Mesothelial cell of epicardium (in vitro differentiated cells): ENCODE data around the gene SYNPO2. TPM values are rescaled to one million over a fixed set of nuclear protein-coding genes. Genes with fewer than 3 reads are reported as not detected.

ENCODE experiments used
- DNase-seq, 2 experiments: peaks; one replicate each; pipeline ENCODE4 v3.0.0; 2021; ENCODE audit warnings: low spot score in 2 of 2; ENCODE audit not compliant: unreplicated experiment in 2 of 2
- H3K27ac Mint-ChIP-seq: 2 replicates; pipeline ENCODE4 v1.8.0; 2021; ENCODE audit warnings: mixed read lengths
- H3K27me3 Mint-ChIP-seq: 2 replicates; pipeline ENCODE4 v1.8.0; 2021; ENCODE audit warnings: low read depth, mixed read lengths
- H3K36me3 Mint-ChIP-seq: 2 replicates; pipeline ENCODE4 v1.8.0; 2021; ENCODE audit warnings: mixed read lengths
- H3K4me1 Mint-ChIP-seq: 2 replicates; pipeline ENCODE4 v1.8.0; 2021; ENCODE audit warnings: mixed read lengths
- H3K4me3 Mint-ChIP-seq: 2 replicates; pipeline ENCODE4 v1.8.0; 2021; ENCODE audit warnings: mild to moderate bottlenecking, moderate library complexity, mixed read lengths
- H3K9me3 Mint-ChIP-seq: 2 replicates; pipeline ENCODE4 v1.8.0; 2021; ENCODE audit warnings: mixed read lengths
- CTCF ChIP-seq: fragments of 200-600 bp; sonication (generic); IDR thresholded peaks from one replicate; pipeline ENCODE4 v1.5.0; 2021; ENCODE audit warnings: antibody characterized with exemption; ENCODE audit not compliant: unreplicated experiment
- total RNA-seq: library from RNA; stranded (reverse); gene quantifications from 3 replicates; pipeline ENCODE4 v1.2.1, GENCODE V29; 2021

Gene SYNPO2
- total RNA-seq, 1 donor from 2014 or later: 23.4 TPM

- peaks cover 28% of the 10 kb centered on the region for H3K4me1 Mint-ChIP-seq
- peak overlapping the region; percentile 15 for H3K4me3 Mint-ChIP-seq
- no peaks in the 10 kb centered on the region for H3K9me3 Mint-ChIP-seq
- no peaks in the 10 kb centered on the region for H3K27me3 Mint-ChIP-seq
- no peak for TF ChIP-seq CTCF
- H3K36me3 Mint-ChIP-seq: no peaks in the 10 kb centered on the region
- DNase-seq: no peak
- peak overlapping the region; percentile 86 for H3K27ac Mint-ChIP-seq
Measured at GRCh38 chr4:118911238-118911703, 22.6 kb downstream of the SYNPO2 start.

- peaks cover 42% of the 10 kb centered on the region for H3K4me1 Mint-ChIP-seq
- DNase-seq: no peak
- TF ChIP-seq CTCF: no peak
- no peak overlapping the region for H3K4me3 Mint-ChIP-seq
- no peaks in the 10 kb centered on the region for H3K9me3 Mint-ChIP-seq
- H3K36me3 Mint-ChIP-seq: no peaks in the 10 kb centered on the region
- H3K27ac Mint-ChIP-seq: peak overlapping the region; percentile 32
- H3K27me3 Mint-ChIP-seq: no peaks in the 10 kb centered on the region
Measured at GRCh38 chr4:118915468-118915867, 26.8 kb downstream of the SYNPO2 start.

- TF ChIP-seq CTCF: no peak
- no peaks in the 10 kb centered on the region for H3K9me3 Mint-ChIP-seq
- H3K27ac Mint-ChIP-seq: peak overlapping the region; percentile 97
- peaks cover 36% of the 10 kb centered on the region for H3K4me1 Mint-ChIP-seq
- H3K4me3 Mint-ChIP-seq: no peak overlapping the region
- no peaks in the 10 kb centered on the region for H3K36me3 Mint-ChIP-seq
- no peaks in the 10 kb centered on the region for H3K27me3 Mint-ChIP-seq
- DNase-seq: no peak
Measured at GRCh38 chr4:118916691-118917289, 28.1 kb downstream of the SYNPO2 start.

- DNase-seq: no peak
- no peak overlapping the region for H3K4me3 Mint-ChIP-seq
- H3K27ac Mint-ChIP-seq: peak overlapping the region; percentile 97
- H3K36me3 Mint-ChIP-seq: no peaks in the 10 kb centered on the region
- no peak for TF ChIP-seq CTCF
- H3K4me1 Mint-ChIP-seq: peaks cover 42% of the 10 kb centered on the region
- H3K27me3 Mint-ChIP-seq: no peaks in the 10 kb centered on the region
- no peaks in the 10 kb centered on the region for H3K9me3 Mint-ChIP-seq
Measured at GRCh38 chr4:118917582-118917981, 28.9 kb downstream of the SYNPO2 start.

GRCh38 chr4:118918388-118918787, 29.7 kb downstream of the SYNPO2 start:
- peak overlapping the region; percentile 97 for H3K27ac Mint-ChIP-seq
- no peak for DNase-seq

More at GRCh38 chr4:118918388-118918787, 29.7 kb downstream of the SYNPO2 start:
- H3K36me3 Mint-ChIP-seq: no peaks in the 10 kb centered on the region
- no peak for TF ChIP-seq CTCF
- H3K4me1 Mint-ChIP-seq: peaks cover 46% of the 10 kb centered on the region
- no peaks in the 10 kb centered on the region for H3K9me3 Mint-ChIP-seq
- H3K4me3 Mint-ChIP-seq: peak overlapping the region; percentile 15
- no peaks in the 10 kb centered on the region for H3K27me3 Mint-ChIP-seq
